Neural crest cell (in vitro differentiated cells): ENCODE results near the gene STAT1. TPM values are rescaled to one million over a fixed set of nuclear protein-coding genes. Genes with fewer than 3 reads are reported as not detected.

ENCODE experiments used
- DNase-seq: peaks from one replicate; pipeline ENCODE4 v3.0.0; 2021; ENCODE audit warnings: low read depth, mixed read lengths, low spot score
- H3K27ac Mint-ChIP-seq: one replicate; pipeline ENCODE4 v1.8.0; 2021; ENCODE audit warnings: mild to moderate bottlenecking, mixed read lengths; ENCODE audit not compliant: unreplicated experiment
- H3K27me3 Mint-ChIP-seq: 2 replicates; pipeline ENCODE4 v1.8.0; 2021; ENCODE audit warnings: low read depth, mild to moderate bottlenecking, mixed read lengths
- H3K36me3 Mint-ChIP-seq: 2 replicates; pipeline ENCODE4 v1.8.0; 2021; ENCODE audit warnings: low read depth, mild to moderate bottlenecking, mixed read lengths
- H3K4me1 Mint-ChIP-seq: 2 replicates; pipeline ENCODE4 v1.8.0; 2021; ENCODE audit warnings: mixed read lengths
- H3K4me3 Mint-ChIP-seq: one replicate; pipeline ENCODE4 v1.8.0; 2021; ENCODE audit warnings: mild to moderate bottlenecking, mixed read lengths
- H3K9me3 Mint-ChIP-seq: 2 replicates; pipeline ENCODE4 v1.8.0; 2021; ENCODE audit warnings: mixed read lengths
- CTCF ChIP-seq: fragments of 200-600 bp; sonication (generic); conservative IDR thresholded peaks from 2 replicates; pipeline ENCODE4 v1.5.0; 2021; ENCODE audit warnings: antibody characterized with exemption, mild to moderate bottlenecking
- total RNA-seq: library from RNA; stranded (reverse); gene quantifications from 2 replicates; pipeline ENCODE4 v1.2.1, GENCODE V29; 2021

The STAT1 gene
- total RNA-seq, 1 donor from 2014 or later = 39.9 TPM

DNA sequence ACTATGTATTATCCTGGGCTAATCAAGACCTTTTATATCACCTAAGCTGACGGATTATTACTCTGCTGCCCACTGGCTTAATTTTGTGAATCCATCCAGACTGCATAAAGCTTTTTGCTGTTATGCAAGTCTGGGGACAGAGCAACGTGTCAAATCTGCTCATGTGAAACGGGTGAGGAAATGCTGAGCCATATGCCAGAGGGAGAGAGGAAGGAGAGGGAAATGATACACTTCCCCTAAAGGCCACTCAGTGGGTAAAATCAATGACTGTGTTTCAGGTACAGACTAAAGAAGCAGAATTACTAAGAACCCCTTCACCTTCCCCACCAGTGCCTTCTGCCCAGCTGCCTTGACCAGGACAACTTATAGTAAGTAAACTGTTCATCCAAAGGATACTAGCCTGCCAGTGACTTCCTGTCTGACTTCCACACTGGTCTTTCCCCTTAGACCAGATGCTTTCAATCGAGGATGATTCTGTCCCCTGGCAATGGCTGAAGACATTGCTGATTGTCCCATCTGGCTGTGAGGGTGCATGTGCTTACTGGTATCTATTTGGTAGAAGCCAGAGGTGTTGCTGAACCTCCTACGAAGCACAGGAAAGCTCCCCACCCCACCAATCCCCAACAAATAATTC lies 43.0 kb downstream of the STAT1 start:
- no peaks in the 10 kb centered on the region for H3K27me3 Mint-ChIP-seq
- no peak overlapping the region for H3K27ac Mint-ChIP-seq
- H3K9me3 Mint-ChIP-seq = no peaks in the 10 kb centered on the region
- H3K4me3 Mint-ChIP-seq = no peak overlapping the region
- DNase-seq = no peak
- H3K36me3 Mint-ChIP-seq = peaks cover 23% of the 10 kb centered on the region
- no peaks in the 10 kb centered on the region for H3K4me1 Mint-ChIP-seq
- TF ChIP-seq CTCF = no peak

DNA sequence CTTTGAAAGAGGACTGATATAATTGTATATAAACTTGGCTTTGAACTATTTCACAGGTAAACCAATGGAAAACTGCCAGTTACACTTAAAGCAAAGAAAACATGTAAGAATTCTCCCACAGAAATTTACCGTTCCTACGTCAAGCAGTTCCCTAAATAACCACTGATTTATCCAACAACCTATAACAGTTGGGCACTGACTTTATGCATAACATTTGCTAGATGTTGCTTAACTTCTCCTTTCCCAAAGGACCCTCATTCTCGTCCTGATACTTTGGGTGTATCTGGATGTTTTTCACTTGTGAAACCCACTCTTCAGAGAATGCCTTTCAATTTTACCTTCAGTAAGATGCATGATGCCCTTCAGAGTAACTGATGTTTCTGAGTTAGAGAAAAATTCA lies 43.8 kb downstream of the STAT1 start:
- Mint-ChIP-seq H3K4me3 (no peak overlapping the region), H3K4me1 (no peaks in the 10 kb centered on the region), H3K9me3 (no peaks in the 10 kb centered on the region), H3K27me3 (no peaks in the 10 kb centered on the region), H3K27ac (no peak overlapping the region), H3K36me3 (peaks cover 19% of the 10 kb centered on the region)
- no peak for TF ChIP-seq CTCF
- no peak for DNase-seq

DNA sequence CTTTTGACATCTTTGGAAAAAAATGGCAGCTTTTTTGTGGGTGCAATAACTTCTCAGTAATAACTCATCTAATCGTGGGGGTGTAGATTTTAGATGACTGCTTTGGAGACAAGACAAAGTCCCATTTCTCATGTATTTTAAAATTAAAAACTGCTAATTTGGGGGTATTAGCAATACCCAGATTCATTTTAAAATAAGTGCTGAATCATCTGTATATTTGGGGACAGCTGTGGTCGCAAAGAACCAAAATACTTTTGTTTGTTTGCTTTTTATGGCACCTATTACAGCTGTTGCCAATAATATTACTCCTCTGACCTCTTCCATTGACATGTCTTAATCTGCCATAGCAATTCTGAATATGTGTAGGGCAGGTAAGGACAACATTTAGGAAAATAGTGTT lies 45.4 kb downstream of the STAT1 start:
- peaks cover 14% of the 10 kb centered on the region for H3K36me3 Mint-ChIP-seq
- DNase-seq = no peak
- no peaks in the 10 kb centered on the region for H3K4me1 Mint-ChIP-seq
- no peaks in the 10 kb centered on the region for H3K27me3 Mint-ChIP-seq
- H3K27ac Mint-ChIP-seq = no peak overlapping the region
- no peak for TF ChIP-seq CTCF
- H3K9me3 Mint-ChIP-seq = no peaks in the 10 kb centered on the region
- H3K4me3 Mint-ChIP-seq = no peak overlapping the region

GRCh38 chr2:190965580-190966222 lies 48.3 kb downstream of the STAT1 start:
- Mint-ChIP-seq H3K9me3 (no peaks in the 10 kb centered on the region), H3K27me3 (no peaks in the 10 kb centered on the region), H3K4me1 (no peaks in the 10 kb centered on the region), H3K36me3 (peaks cover 15% of the 10 kb centered on the region), H3K27ac (no peak overlapping the region), H3K4me3 (no peak overlapping the region)
- DNase-seq = no peak
- TF ChIP-seq CTCF = no peak

GRCh38 chr2:190964170-190964795 lies 49.7 kb downstream of the STAT1 start:
- no peaks in the 10 kb centered on the region for H3K27me3 Mint-ChIP-seq
- no peak for DNase-seq
- no peaks in the 10 kb centered on the region for H3K4me1 Mint-ChIP-seq
- no peak for TF ChIP-seq CTCF
- no peaks in the 10 kb centered on the region for H3K9me3 Mint-ChIP-seq
- no peak overlapping the region for H3K4me3 Mint-ChIP-seq
- H3K36me3 Mint-ChIP-seq = peaks cover 15% of the 10 kb centered on the region
- H3K27ac Mint-ChIP-seq = no peak overlapping the region
